ENCODE results near the gene LRMDA. TPM values are rescaled to one million over a fixed set of nuclear protein-coding genes. Genes with fewer than 3 reads are reported as not detected.

The LRMDA gene
- total and polyA plus RNA-seq, 2 of the 13 experiments (the other 11 are each of a cell fraction or from before 2014, with no cell fraction given): 13.4 to 22.0 TPM

DNA sequence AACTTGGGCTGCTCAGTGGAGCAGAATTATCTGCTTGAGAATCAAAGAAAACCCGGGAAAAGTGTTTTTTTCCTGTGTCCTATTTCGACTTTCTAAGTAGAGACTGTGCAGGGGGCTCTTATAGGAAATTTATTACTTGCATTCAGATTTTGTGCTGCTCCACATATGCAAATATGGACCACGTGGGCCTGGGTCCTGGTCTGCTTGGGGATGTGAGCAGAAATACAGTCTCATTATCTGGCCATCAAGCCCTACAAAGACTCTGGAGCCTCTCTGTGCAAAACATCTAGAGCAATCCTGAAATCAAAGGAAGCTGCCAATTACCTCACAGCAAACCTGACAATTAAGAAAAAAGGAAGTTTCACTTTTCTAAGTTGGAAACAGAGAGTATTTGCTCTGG lies 216.9 kb downstream of the LRMDA start:
- Histone ChIP-seq H3K4me3 (replicated peaks in 1 of 3; ENCODE audit: insufficient read depth in 1 of 3, low read depth in 2 of 3, low read length in 3 of 3) (no peak overlapping the region), H3K79me2 (ENCODE audit: insufficient read depth, low read length) (no peaks in the 10 kb centered on the region), H3K4me2 (ENCODE audit: low read depth, low read length) (no peak overlapping the region), H3K9ac (ENCODE audit: insufficient read depth, low read depth, low read length) (no peak overlapping the region), H3K9me3 (ENCODE audit: low read length) (no peaks in the 10 kb centered on the region), H4K20me1 (ENCODE audit: insufficient read depth, low read length) (no peaks in the 10 kb centered on the region), H3K27ac (ENCODE audit: extremely low read length, insufficient read depth, low read length) (no peak overlapping the region), H2AFZ (ENCODE audit: low read length) (no peak overlapping the region), H3K4me1 (ENCODE audit: insufficient read depth, low read length) (peaks cover 53% of the 10 kb centered on the region), H3K27me3 (ENCODE audit: control insufficient read depth in 1 of 2, insufficient read depth in 2 of 2, low read length in 2 of 2) (no peaks in the 10 kb centered on the region), H3K36me3 (replicated peaks in 1 of 2; ENCODE audit: control insufficient read depth in 1 of 2, insufficient read depth in 2 of 2, low read length in 2 of 2) (no peaks in the 10 kb centered on the region)
- no TSS peak for BruUV-seq (replicated peaks)
- 68% methylated on average over 3 of the region's 3 CpGs for WGBS (ENCODE audit: low lambda C conversion rate)
- intact Hi-C loops (cut with micrococcal nuclease; ENCODE audit: unreplicated experiment): loop anchor here (10.0 kb wide), 1 partner anchor 244 kb away; the partner anchor contains the start of gene ZNF503
- POLR2A ChIA-PET: no interaction called here
- DNase-seq (ENCODE audit: low spot score) (no peak), FAIRE-seq (no peak), ATAC-seq (no peak)
- CTCF ChIA-PET (ENCODE audit: low intra/inter-chr PET ratio, low total read pairs): no interaction called here
- in situ Hi-C loops (cut with HindIII; ENCODE audit: extremely low pct_ligation_motif_present, low pct_unique_long_range_greater_than_20kb): no loop called here
- TF ChIP-seq GTF2F1 (IDR thresholded peaks at IDR 0.05; ENCODE audit: low read length): no peak
- TF ChIP-seq CHD4 (IDR thresholded peaks at IDR 0.05; ENCODE audit: borderline replicate concordance, low read length): no peak
- TF ChIP-seq ISL2 (CRISPR knock-in tag; IDR thresholded peaks at IDR 0.05): no peak
- TF ChIP-seq, protein P1, sequence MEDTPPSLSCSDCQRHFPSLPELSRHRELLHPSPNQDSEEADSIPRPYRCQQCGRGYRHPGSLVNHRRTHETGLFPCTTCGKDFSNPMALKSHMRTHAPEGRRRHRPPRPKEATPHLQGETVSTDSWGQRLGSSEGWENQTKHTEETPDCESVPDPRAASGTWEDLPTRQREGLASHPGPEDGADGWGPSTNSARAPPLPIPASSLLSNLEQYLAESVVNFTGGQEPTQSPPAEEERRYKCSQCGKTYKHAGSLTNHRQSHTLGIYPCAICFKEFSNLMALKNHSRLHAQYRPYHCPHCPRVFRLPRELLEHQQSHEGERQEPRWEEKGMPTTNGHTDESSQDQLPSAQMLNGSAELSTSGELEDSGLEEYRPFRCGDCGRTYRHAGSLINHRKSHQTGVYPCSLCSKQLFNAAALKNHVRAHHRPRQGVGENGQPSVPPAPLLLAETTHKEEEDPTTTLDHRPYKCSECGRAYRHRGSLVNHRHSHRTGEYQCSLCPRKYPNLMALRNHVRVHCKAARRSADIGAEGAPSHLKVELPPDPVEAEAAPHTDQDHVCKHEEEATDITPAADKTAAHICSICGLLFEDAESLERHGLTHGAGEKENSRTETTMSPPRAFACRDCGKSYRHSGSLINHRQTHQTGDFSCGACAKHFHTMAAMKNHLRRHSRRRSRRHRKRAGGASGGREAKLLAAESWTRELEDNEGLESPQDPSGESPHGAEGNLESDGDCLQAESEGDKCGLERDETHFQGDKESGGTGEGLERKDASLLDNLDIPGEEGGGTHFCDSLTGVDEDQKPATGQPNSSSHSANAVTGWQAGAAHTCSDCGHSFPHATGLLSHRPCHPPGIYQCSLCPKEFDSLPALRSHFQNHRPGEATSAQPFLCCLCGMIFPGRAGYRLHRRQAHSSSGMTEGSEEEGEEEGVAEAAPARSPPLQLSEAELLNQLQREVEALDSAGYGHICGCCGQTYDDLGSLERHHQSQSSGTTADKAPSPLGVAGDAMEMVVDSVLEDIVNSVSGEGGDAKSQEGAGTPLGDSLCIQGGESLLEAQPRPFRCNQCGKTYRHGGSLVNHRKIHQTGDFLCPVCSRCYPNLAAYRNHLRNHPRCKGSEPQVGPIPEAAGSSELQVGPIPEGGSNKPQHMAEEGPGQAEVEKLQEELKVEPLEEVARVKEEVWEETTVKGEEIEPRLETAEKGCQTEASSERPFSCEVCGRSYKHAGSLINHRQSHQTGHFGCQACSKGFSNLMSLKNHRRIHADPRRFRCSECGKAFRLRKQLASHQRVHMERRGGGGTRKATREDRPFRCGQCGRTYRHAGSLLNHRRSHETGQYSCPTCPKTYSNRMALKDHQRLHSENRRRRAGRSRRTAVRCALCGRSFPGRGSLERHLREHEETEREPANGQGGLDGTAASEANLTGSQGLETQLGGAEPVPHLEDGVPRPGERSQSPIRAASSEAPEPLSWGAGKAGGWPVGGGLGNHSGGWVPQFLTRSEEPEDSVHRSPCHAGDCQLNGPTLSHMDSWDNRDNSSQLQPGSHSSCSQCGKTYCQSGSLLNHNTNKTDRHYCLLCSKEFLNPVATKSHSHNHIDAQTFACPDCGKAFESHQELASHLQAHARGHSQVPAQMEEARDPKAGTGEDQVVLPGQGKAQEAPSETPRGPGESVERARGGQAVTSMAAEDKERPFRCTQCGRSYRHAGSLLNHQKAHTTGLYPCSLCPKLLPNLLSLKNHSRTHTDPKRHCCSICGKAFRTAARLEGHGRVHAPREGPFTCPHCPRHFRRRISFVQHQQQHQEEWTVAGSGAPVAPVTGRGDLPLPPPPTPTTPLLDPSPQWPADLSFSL (CRISPR knock-in tag; IDR thresholded peaks at IDR 0.05): no peak
- TF ChIP-seq, protein P2, sequence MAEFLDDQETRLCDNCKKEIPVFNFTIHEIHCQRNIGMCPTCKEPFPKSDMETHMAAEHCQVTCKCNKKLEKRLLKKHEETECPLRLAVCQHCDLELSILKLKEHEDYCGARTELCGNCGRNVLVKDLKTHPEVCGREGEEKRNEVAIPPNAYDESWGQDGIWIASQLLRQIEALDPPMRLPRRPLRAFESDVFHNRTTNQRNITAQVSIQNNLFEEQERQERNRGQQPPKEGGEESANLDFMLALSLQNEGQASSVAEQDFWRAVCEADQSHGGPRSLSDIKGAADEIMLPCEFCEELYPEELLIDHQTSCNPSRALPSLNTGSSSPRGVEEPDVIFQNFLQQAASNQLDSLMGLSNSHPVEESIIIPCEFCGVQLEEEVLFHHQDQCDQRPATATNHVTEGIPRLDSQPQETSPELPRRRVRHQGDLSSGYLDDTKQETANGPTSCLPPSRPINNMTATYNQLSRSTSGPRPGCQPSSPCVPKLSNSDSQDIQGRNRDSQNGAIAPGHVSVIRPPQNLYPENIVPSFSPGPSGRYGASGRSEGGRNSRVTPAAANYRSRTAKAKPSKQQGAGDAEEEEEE (CRISPR knock-in tag; IDR thresholded peaks at IDR 0.05; ENCODE audit: borderline replicate concordance): no peak
- no peak for TF ChIP-seq ZNF746 (CRISPR knock-in tag; IDR thresholded peaks at IDR 0.05)
- TF ChIP-seq EEA1 (CRISPR knock-in tag; IDR thresholded peaks at IDR 0.05; ENCODE audit: borderline replicate concordance): no peak
- TF ChIP-seq ZNF264 (CRISPR knock-in tag; IDR thresholded peaks at IDR 0.05): no peak
- TF ChIP-seq, protein P3, sequence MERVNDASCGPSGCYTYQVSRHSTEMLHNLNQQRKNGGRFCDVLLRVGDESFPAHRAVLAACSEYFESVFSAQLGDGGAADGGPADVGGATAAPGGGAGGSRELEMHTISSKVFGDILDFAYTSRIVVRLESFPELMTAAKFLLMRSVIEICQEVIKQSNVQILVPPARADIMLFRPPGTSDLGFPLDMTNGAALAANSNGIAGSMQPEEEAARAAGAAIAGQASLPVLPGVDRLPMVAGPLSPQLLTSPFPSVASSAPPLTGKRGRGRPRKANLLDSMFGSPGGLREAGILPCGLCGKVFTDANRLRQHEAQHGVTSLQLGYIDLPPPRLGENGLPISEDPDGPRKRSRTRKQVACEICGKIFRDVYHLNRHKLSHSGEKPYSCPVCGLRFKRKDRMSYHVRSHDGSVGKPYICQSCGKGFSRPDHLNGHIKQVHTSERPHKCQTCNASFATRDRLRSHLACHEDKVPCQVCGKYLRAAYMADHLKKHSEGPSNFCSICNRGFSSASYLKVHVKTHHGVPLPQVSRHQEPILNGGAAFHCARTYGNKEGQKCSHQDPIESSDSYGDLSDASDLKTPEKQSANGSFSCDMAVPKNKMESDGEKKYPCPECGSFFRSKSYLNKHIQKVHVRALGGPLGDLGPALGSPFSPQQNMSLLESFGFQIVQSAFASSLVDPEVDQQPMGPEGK (CRISPR knock-in tag; IDR thresholded peaks at IDR 0.05): no peak
- TF ChIP-seq, protein P4, sequence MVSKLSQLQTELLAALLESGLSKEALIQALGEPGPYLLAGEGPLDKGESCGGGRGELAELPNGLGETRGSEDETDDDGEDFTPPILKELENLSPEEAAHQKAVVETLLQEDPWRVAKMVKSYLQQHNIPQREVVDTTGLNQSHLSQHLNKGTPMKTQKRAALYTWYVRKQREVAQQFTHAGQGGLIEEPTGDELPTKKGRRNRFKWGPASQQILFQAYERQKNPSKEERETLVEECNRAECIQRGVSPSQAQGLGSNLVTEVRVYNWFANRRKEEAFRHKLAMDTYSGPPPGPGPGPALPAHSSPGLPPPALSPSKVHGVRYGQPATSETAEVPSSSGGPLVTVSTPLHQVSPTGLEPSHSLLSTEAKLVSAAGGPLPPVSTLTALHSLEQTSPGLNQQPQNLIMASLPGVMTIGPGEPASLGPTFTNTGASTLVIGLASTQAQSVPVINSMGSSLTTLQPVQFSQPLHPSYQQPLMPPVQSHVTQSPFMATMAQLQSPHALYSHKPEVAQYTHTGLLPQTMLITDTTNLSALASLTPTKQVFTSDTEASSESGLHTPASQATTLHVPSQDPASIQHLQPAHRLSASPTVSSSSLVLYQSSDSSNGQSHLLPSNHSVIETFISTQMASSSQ (IDR thresholded peaks at IDR 0.05; ENCODE audit: low read depth): no peak
- TF ChIP-seq, protein P4 (CRISPR knock-in tag; IDR thresholded peaks at IDR 0.05; ENCODE audit: borderline replicate concordance): no peak

Data from HepG2 (cell line).